ENCODE data around the gene HILPDA. TPM values are rescaled to one million over a fixed set of nuclear protein-coding genes. Genes with fewer than 3 reads are reported as not detected.

Gene HILPDA
- total RNA-seq: 53.7 and 56.9 TPM in 2 replicates

GRCh38 chr7:128455543-128456254 is at the start of gene HILPDA:
TSS of gene HILPDA (plus strand) at chr7:128455878. CDS start at chr7:128457269, 1,391 bp downstream.
- peaks cover 67% of the 10 kb centered on the region for H3K4me1 Mint-ChIP-seq (ENCODE audit: low read depth)
- no peaks in the 10 kb centered on the region for H3K9me3 Mint-ChIP-seq
- intact Hi-C loops (cut with micrococcal nuclease): loop anchor here (1.0 to 10.0 kb wide), 12 partner anchors 21 to 1497 kb away; partner anchors contain the start of genes CALU, METTL2B, RBM28 and SND1
- H3K27me3 Mint-ChIP-seq (ENCODE audit: insufficient read depth): peaks cover 16% of the 10 kb centered on the region
- H3K4me3 Mint-ChIP-seq: peak within 1 kb of the TSS; percentile 96
- DNase-seq (ENCODE audit: low spot score): peak; percentile 95
- peaks cover 32% of the 10 kb centered on the region for H3K36me3 Mint-ChIP-seq (ENCODE audit: low read depth)
- peak within 1 kb of the TSS; percentile 99 for H3K27ac Mint-ChIP-seq

GRCh38 chr7:128406314-128407232 is 49.1 kb upstream of the HILPDA start:
- Mint-ChIP-seq H3K36me3 (ENCODE audit: low read depth) (peaks cover 8% of the 10 kb centered on the region), H3K27me3 (ENCODE audit: insufficient read depth) (peaks cover 4% of the 10 kb centered on the region), H3K27ac (peak overlapping the region; percentile 82), H3K4me3 (peak overlapping the region; percentile 84), H3K9me3 (no peaks in the 10 kb centered on the region), H3K4me1 (ENCODE audit: low read depth) (peaks cover 58% of the 10 kb centered on the region)
- DNase-seq (ENCODE audit: low spot score): no peak
- intact Hi-C loops (cut with micrococcal nuclease): loop anchor here (5.0 kb wide), 4 partner anchors 71 to 1014 kb away; partner anchors contain the start of genes METTL2B, SND1 and ZNF800

- intact Hi-C loops (cut with micrococcal nuclease): loop anchor here (5.0 kb wide), 4 partner anchors 70 to 1015 kb away; partner anchors contain the start of genes METTL2B, SND1 and ZNF800
- Mint-ChIP-seq H3K4me1 (ENCODE audit: low read depth) (peaks cover 58% of the 10 kb centered on the region), H3K27ac (no peak overlapping the region), H3K9me3 (no peaks in the 10 kb centered on the region), H3K36me3 (ENCODE audit: low read depth) (peaks cover 8% of the 10 kb centered on the region), H3K27me3 (ENCODE audit: insufficient read depth) (peaks cover 10% of the 10 kb centered on the region), H3K4me3 (peak overlapping the region; percentile 41)
- DNase-seq (ENCODE audit: low spot score): no peak
Observed at GRCh38 chr7:128407233-128407589, 48.5 kb upstream of the HILPDA start.

- intact Hi-C loops (cut with micrococcal nuclease): loop anchor here (2.0 to 5.0 kb wide), 5 partner anchors 69 to 1016 kb away; partner anchors contain the start of genes ATP6V1F, METTL2B, SND1 and ZNF800
- peaks cover 51% of the 10 kb centered on the region for H3K4me1 Mint-ChIP-seq (ENCODE audit: low read depth)
- H3K36me3 Mint-ChIP-seq (ENCODE audit: low read depth): peaks cover 3% of the 10 kb centered on the region
- no peaks in the 10 kb centered on the region for H3K9me3 Mint-ChIP-seq
- peaks cover 14% of the 10 kb centered on the region for H3K27me3 Mint-ChIP-seq (ENCODE audit: insufficient read depth)
- no peak overlapping the region for H3K27ac Mint-ChIP-seq
- peak overlapping the region; percentile 88 for H3K4me3 Mint-ChIP-seq
- DNase-seq (ENCODE audit: low spot score): no peak
Observed at GRCh38 chr7:128407751-128408708, 47.6 kb upstream of the HILPDA start.

GRCh38 chr7:128408709-128409595 is 46.7 kb upstream of the HILPDA start:
- no peak for DNase-seq (ENCODE audit: low spot score)
- Mint-ChIP-seq H3K9me3 (no peaks in the 10 kb centered on the region), H3K4me3 (peak overlapping the region; percentile 88), H3K27ac (peak overlapping the region; percentile 70), H3K4me1 (ENCODE audit: low read depth) (peaks cover 44% of the 10 kb centered on the region), H3K27me3 (ENCODE audit: insufficient read depth) (peaks cover 24% of the 10 kb centered on the region), H3K36me3 (ENCODE audit: low read depth) (peaks cover 1% of the 10 kb centered on the region)
- intact Hi-C loops (cut with micrococcal nuclease): loop anchor here (1.0 to 5.0 kb wide), 6 partner anchors 66 to 1017 kb away; partner anchors contain the start of genes ATP6V1F, METTL2B, RBM28 and SND1

- Mint-ChIP-seq H3K36me3 (ENCODE audit: low read depth) (peaks cover 1% of the 10 kb centered on the region), H3K9me3 (no peaks in the 10 kb centered on the region), H3K27ac (peak within 1 kb of the TSS; percentile 80), H3K4me3 (peak within 1 kb of the TSS; percentile 93), H3K27me3 (ENCODE audit: insufficient read depth) (peaks cover 25% of the 10 kb centered on the region), H3K4me1 (ENCODE audit: low read depth) (peaks cover 35% of the 10 kb centered on the region)
- DNase-seq (ENCODE audit: low spot score): peak; percentile 82
- intact Hi-C loops (cut with micrococcal nuclease): loop anchor here (1.0 to 5.0 kb wide), 9 partner anchors 15 to 1018 kb away; partner anchors contain the start of genes ATP6V1F, HILPDA, METTL2B and RBM28
Observed at GRCh38 chr7:128409596-128410450, 45.9 kb upstream of the HILPDA start, which contains the start of gene IMPDH1. TSS of gene IMPDH1 (minus strand) at chr7:128409982. CDS start at chr7:128409901, 81 bp downstream.

GRCh38 chr7:128410451-128410753 is 45.3 kb upstream of the HILPDA start:
- H3K4me3 Mint-ChIP-seq: peak overlapping the region; percentile 93
- DNase-seq (ENCODE audit: low spot score): no peak
- peaks cover 25% of the 10 kb centered on the region for H3K27me3 Mint-ChIP-seq (ENCODE audit: insufficient read depth)
- intact Hi-C loops (cut with micrococcal nuclease): loop anchor here (1.0 kb wide), 3 partner anchors 15 to 49 kb away; partner anchors contain the start of gene HILPDA
- no peaks in the 10 kb centered on the region for H3K9me3 Mint-ChIP-seq
- peaks cover 1% of the 10 kb centered on the region for H3K36me3 Mint-ChIP-seq (ENCODE audit: low read depth)
- peaks cover 32% of the 10 kb centered on the region for H3K4me1 Mint-ChIP-seq (ENCODE audit: low read depth)
- H3K27ac Mint-ChIP-seq: peak overlapping the region; percentile 80

GRCh38 chr7:128415217-128415785 is 40.4 kb upstream of the HILPDA start:
- peaks cover 1% of the 10 kb centered on the region for H3K36me3 Mint-ChIP-seq (ENCODE audit: low read depth)
- DNase-seq (ENCODE audit: low spot score): no peak
- peaks cover 26% of the 10 kb centered on the region for H3K27me3 Mint-ChIP-seq (ENCODE audit: insufficient read depth)
- no peak overlapping the region for H3K27ac Mint-ChIP-seq
- H3K4me3 Mint-ChIP-seq: no peak overlapping the region
- intact Hi-C loops (cut with micrococcal nuclease): no loop called here
- H3K9me3 Mint-ChIP-seq: no peaks in the 10 kb centered on the region
- H3K4me1 Mint-ChIP-seq (ENCODE audit: low read depth): peaks cover 3% of the 10 kb centered on the region

- DNase-seq (ENCODE audit: low spot score): no peak
- H3K27me3 Mint-ChIP-seq (ENCODE audit: insufficient read depth): peaks cover 20% of the 10 kb centered on the region
- no peaks in the 10 kb centered on the region for H3K9me3 Mint-ChIP-seq
- intact Hi-C loops (cut with micrococcal nuclease): no loop called here
- H3K36me3 Mint-ChIP-seq (ENCODE audit: low read depth): peaks cover 1% of the 10 kb centered on the region
- H3K27ac Mint-ChIP-seq: no peak overlapping the region
- peaks cover 3% of the 10 kb centered on the region for H3K4me1 Mint-ChIP-seq (ENCODE audit: low read depth)
- H3K4me3 Mint-ChIP-seq: no peak overlapping the region
Observed at GRCh38 chr7:128417071-128417470, 38.6 kb upstream of the HILPDA start.

- peaks cover 8% of the 10 kb centered on the region for H3K4me1 Mint-ChIP-seq (ENCODE audit: low read depth)
- intact Hi-C loops (cut with micrococcal nuclease): no loop called here
- no peaks in the 10 kb centered on the region for H3K9me3 Mint-ChIP-seq
- H3K27ac Mint-ChIP-seq: no peak overlapping the region
- peaks cover 3% of the 10 kb centered on the region for H3K27me3 Mint-ChIP-seq (ENCODE audit: insufficient read depth)
- no peak for DNase-seq (ENCODE audit: low spot score)
- no peak overlapping the region for H3K4me3 Mint-ChIP-seq
- H3K36me3 Mint-ChIP-seq (ENCODE audit: low read depth): no peaks in the 10 kb centered on the region
Observed at GRCh38 chr7:128419257-128419656, 36.4 kb upstream of the HILPDA start.
